HL-60 (cell line): ENCODE measurements around the gene PARP3.

Experiments used
- CTCF ChIP-seq: IDR thresholded peaks from one replicate; pipeline ENCODE4 v1.5.1; 2011; ENCODE audit warnings: low read length, control low read depth, inconsistent platforms; ENCODE audit not compliant: insufficient read depth
- GABPA ChIP-seq: IDR thresholded peaks from 2 replicates; pipeline ENCODE4 v1.6.1; 2012; ENCODE audit warnings: low read depth
- POLR2AphosphoS5 ChIP-seq: IDR thresholded peaks from 2 replicates; pipeline ENCODE4 v1.6.1; 2012; ENCODE audit warnings: low read depth
- REST ChIP-seq: IDR thresholded peaks from 2 replicates; pipeline ENCODE4 v1.6.1; 2012; ENCODE audit warnings: low read depth; ENCODE audit not compliant: insufficient replicate concordance

- TF ChIP-seq CTCF (no peak), POLR2AphosphoS5 (no peak), REST (no peak), GABPA (no peak)
Measured at GRCh38 chr3:51984269-51984647, 42.1 kb downstream of the PARP3 start.
